ENCODE measurements around the gene SLC6A9.

GRCh38 chr1:43994794-43995790 is 36.2 kb downstream of the SLC6A9 start:
- TF ChIP-seq CTCF (IDR thresholded peaks at IDR 0.05; ENCODE audit: low read depth, low read length, missing input control) (no peak), REST (IDR thresholded peaks at IDR 0.05) (no peak), TAF1 (conservative IDR thresholded peaks at IDR 0.05) (no peak), NR2F2 (IDR thresholded peaks at IDR 0.05) (no peak), YY1 (IDR thresholded peaks at IDR 0.05) (no peak), EGR1 (IDR thresholded peaks at IDR 0.05; ENCODE audit: low read depth in 2 of 2) (no peak), SP1 (IDR thresholded peaks at IDR 0.05) (no peak), JUND (IDR thresholded peaks at IDR 0.05) (no peak)
- TF ChIP-seq, protein P1, sequence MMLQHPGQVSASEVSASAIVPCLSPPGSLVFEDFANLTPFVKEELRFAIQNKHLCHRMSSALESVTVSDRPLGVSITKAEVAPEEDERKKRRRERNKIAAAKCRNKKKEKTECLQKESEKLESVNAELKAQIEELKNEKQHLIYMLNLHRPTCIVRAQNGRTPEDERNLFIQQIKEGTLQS (IDR thresholded peaks at IDR 0.05), result no peak

All from liver (tissue), 3 donors.